Measurements from ENCODE around the gene COL27A1.
"Not testable (repeated sequence)": the region's sequence is repeated elsewhere in the genome, so short reads cannot be mapped to it uniquely, and the experiment has no call there.

The COL27A1 gene

GRCh38 chr9:114184866-114185265, 29.5 kb downstream of the COL27A1 start:
- CTCF ChIA-PET, result no interaction called here
- TF ChIP-seq CTCF (IDR thresholded peaks at IDR 0.05; ENCODE audit: control extremely low read depth, extremely low read depth, low read depth, missing control alignments), result no peak
- POLR2A ChIA-PET, result no interaction called here
- no peak for DNase-seq (ENCODE audit: extremely low spot score)

GRCh38 chr9:114185570-114186490, 30.5 kb downstream of the COL27A1 start:
- ChIA-PET POLR2A (no interaction called here), CTCF (interaction anchor here (1.2 kb wide), 1 partner anchor 11 kb away, joined by 5 read pairs; no protein-coding TSS in a partner anchor)
- no peak for DNase-seq (ENCODE audit: extremely low spot score)
- no peak for TF ChIP-seq CTCF (IDR thresholded peaks at IDR 0.05; ENCODE audit: control extremely low read depth, extremely low read depth, low read depth, missing control alignments)

DNA sequence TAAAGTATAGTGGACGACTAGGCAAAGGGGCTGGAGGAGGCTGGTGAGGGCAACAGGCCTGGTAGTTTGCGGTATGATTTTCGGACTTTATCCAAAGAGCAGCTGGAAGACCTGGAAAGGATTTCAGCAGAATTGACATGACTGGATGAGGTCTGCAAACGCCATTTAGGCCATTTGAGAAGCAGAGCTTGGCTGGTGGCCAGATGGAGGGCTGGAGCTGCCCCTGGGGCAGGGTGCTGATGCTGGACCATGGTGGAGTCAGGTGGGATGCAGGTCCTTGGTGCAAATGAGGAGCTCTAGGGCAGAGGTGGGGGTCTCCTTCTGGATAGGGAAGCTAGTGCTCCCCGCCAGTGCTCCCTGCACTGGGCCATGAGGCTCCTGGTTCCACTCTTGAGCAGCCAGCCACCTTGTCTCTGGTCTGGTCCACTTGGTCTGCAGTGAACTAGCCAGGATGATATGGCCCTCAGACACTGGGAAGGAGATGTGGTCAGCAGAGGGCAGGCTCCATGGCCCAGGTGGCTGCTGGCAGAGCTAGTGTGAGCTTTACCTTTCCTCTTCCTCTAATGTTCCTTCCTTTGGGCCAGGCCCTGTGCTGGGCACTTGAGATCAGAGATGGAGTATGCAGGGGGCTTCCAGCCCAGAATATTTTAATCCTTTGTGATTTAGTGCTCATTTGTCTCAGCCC, 31.4 kb downstream of the COL27A1 start:
- POLR2A ChIA-PET, result no interaction called here
- DNase-seq (ENCODE audit: extremely low spot score), result no peak
- TF ChIP-seq CTCF (IDR thresholded peaks at IDR 0.05; ENCODE audit: control extremely low read depth, extremely low read depth, low read depth, missing control alignments), result no peak
- CTCF ChIA-PET, result interaction anchor here (1.1 to 1.3 kb wide), 4 partner anchors 10 to 104 kb away, joined by 3 to 6 read pairs (median 4); no protein-coding TSS in a partner anchor

DNA sequence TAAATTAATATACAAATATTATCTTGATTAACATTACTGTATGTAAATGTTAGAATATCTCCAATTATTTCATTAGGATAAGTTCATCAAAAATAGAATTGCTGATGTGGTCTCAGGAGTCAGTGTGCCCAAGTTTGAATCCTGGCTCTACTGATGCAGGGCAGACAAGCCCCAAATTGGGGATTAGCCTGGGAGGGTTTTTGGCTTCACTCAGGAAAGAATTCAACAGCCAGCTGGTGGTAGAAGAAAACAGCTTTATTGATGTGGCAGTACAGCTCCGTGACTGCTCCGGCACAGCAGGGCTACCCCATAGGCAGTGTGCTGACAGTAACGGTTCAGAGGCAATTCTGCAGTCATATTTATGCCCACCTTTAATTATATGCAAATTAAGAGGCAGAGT, 32.5 kb downstream of the COL27A1 start:
- DNase-seq (ENCODE audit: extremely low spot score), result no peak
- POLR2A ChIA-PET, result no interaction called here
- TF ChIP-seq CTCF (IDR thresholded peaks at IDR 0.05; ENCODE audit: control extremely low read depth, extremely low read depth, low read depth, missing control alignments), result no peak
- CTCF ChIA-PET, result interaction anchor here (1.1 to 1.3 kb wide), 3 partner anchors 79 to 105 kb away, joined by 3 to 6 read pairs (median 3); no protein-coding TSS in a partner anchor

DNA sequence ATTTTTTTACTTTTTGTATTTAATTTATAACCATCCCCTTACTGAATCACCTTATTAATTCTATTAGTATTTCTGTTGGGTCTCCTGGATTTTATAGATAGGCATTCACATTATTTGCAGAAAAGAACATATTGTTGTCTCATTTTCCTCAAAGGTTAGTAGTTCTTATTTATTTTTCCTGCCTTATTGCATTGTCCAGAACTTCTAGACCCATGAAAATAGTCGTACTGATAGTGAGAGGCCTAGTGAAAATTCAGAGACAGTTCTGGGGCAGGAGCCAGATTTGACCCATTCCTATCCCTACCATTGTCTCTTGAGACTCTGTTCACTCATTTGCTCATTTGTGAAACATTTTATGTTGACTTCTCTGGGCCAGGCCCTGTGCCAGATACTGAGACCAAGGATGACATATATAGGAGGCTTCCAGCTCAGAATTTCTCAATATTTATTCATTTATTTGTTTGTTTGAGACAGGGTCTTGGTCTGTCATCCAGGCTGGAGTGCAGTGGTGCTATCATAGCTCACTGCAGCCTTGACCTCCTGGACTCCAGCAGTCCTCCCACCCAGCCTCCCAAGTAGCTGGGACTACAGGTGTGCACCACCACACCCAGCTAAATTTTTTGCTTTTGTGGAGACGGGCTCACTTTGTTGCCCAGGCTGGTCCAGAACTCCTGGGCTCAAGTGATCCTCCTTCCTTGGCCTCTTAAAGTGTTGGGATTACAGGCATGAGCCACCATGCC, 34.7 kb downstream of the COL27A1 start:
- ChIA-PET CTCF (interaction anchor here (1.6 kb wide), 1 partner anchor 107 kb away, joined by 3 read pairs; no protein-coding TSS in a partner anchor), POLR2A (no interaction called here)
- no peak for DNase-seq (ENCODE audit: extremely low spot score)
- no peak for TF ChIP-seq CTCF (IDR thresholded peaks at IDR 0.05; ENCODE audit: control extremely low read depth, extremely low read depth, low read depth, missing control alignments)

DNA sequence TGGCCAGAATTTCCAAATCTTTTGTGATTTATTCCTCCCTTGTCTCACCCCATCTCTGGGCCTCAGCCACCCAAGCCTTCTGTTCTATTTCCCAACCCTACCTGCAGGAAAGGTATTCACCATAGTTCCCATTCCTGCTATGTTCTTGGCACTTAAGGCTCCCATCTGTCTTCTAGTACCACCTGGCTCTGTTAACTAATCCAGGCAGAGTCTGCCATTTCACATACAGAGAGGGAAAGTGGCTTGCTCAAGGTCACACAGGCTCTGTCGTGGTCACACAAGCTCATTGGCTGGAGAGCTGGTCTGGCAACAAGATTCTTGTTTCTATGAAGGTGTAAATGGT, 35.2 kb downstream of the COL27A1 start:
- ChIA-PET POLR2A (no interaction called here), CTCF (interaction anchor here (1.6 kb wide), 1 partner anchor 107 kb away, joined by 3 read pairs; no protein-coding TSS in a partner anchor)
- TF ChIP-seq CTCF (IDR thresholded peaks at IDR 0.05; ENCODE audit: control extremely low read depth, extremely low read depth, low read depth, missing control alignments), result no peak
- DNase-seq (ENCODE audit: extremely low spot score), result no peak

GRCh38 chr9:114191402-114191801, 36.1 kb downstream of the COL27A1 start:
- DNase-seq (ENCODE audit: extremely low spot score); CTCF ChIA-PET; POLR2A ChIA-PET: not testable (repeated sequence)
